ENCODE data around the gene KEAP1. TPM values are rescaled to one million over a fixed set of nuclear protein-coding genes. Genes with fewer than 3 reads are reported as not detected.
"Not testable (repeated sequence)": the region's sequence is repeated elsewhere in the genome, so short reads cannot be mapped to it uniquely, and the experiment has no call there.

KEAP1 gene
- total RNA-seq, 4 donors from 2014 or later, result 95.4 to 99.9 (median 97.8) TPM

GRCh38 chr19:10544242-10544752, 41.1 kb upstream of the KEAP1 start:
- Histone ChIP-seq H3K27ac (peak overlapping the region; percentile 81 to 85 (median 83)), H3K9me3 (no peaks in the 10 kb centered on the region), H3K36me3 (peaks cover 15 to 22% of the 10 kb centered on the region in 2 donors), H3K27me3 (no peaks in the 10 kb centered on the region), H3K4me1 (peaks cover 12 to 14% of the 10 kb centered on the region in 2 donors), H3K4me3 (replicated peaks in 1 of 3) (peak overlapping the region; percentile 91 to 94 (median 92))
- WGBS, 2 donors, result 9 to 23% methylated on average over 4 to 21 of the region's 22 CpGs
- TF ChIP-seq CTCF (IDR thresholded peaks at IDR 0.05) (no peak), POLR2A (IDR thresholded peaks at IDR 0.05) (no peak)
- DNase-seq, result peak; percentile 69
- intact Hi-C loops (cut with DNase I), result no loop called here

GRCh38 chr19:10543420-10544241, 40.5 kb upstream of the KEAP1 start, which contains the start of gene ATG4D:
Gene ATG4D (plus strand): TSS chr19:10543904. CDS start chr19:10544091, 187 bp downstream.
- Histone ChIP-seq H3K4me1 (peaks cover 12 to 14% of the 10 kb centered on the region in 2 donors), H3K27ac (peak within 1 kb of the TSS; percentile 81 to 85 (median 83)), H3K36me3 (peaks cover 10 to 15% of the 10 kb centered on the region in 2 donors), H3K9me3 (no peaks in the 10 kb centered on the region), H3K4me3 (replicated peaks in 1 of 3) (peak within 1 kb of the TSS; percentile 91 to 94 (median 92)), H3K27me3 (no peaks in the 10 kb centered on the region)
- DNase-seq, result peak; percentile 95
- WGBS, 2 donors, result 2% methylated on average over 6 to 23 of the region's 79 CpGs
- intact Hi-C loops (cut with DNase I), result no loop called here
- TF ChIP-seq POLR2A (IDR thresholded peaks at IDR 0.05), result peak; percentile 30 to 78
- peak in 1 of 6 experiments; percentile 4 for TF ChIP-seq CTCF (IDR thresholded peaks at IDR 0.05)

GRCh38 chr19:10543059-10543419, 39.9 kb upstream of the KEAP1 start:
- peak overlapping the region in 1 of 3 donors; percentile 94 for H3K4me3 ChIP-seq (replicated peaks in 1 of 3)
- H3K36me3 ChIP-seq, result peaks cover 8 to 10% of the 10 kb centered on the region in 2 donors
- no peaks in the 10 kb centered on the region for H3K27me3 ChIP-seq
- H3K27ac ChIP-seq, result peak overlapping the region in 2 of 3 donors; percentile 81 to 85
- H3K9me3 ChIP-seq, result no peaks in the 10 kb centered on the region
- DNase-seq, result no peak
- 50 to 57% methylated on average over 8 of the region's 8 CpGs for WGBS, 2 donors
- H3K4me1 ChIP-seq, result peaks cover 12 to 14% of the 10 kb centered on the region in 2 donors
- intact Hi-C loops (cut with DNase I), result no loop called here
- no peak for TF ChIP-seq POLR2A (IDR thresholded peaks at IDR 0.05)
- TF ChIP-seq CTCF (IDR thresholded peaks at IDR 0.05), result no peak

- intact Hi-C loops (cut with DNase I); H3K27me3 ChIP-seq; DNase-seq; H3K4me3 ChIP-seq (replicated peaks in 1 of 3); H3K27ac ChIP-seq; H3K9me3 ChIP-seq; H3K4me1 ChIP-seq; H3K36me3 ChIP-seq: not testable (repeated sequence)
- 81 to 83% methylated on average over 8 to 9 of the region's 9 CpGs for WGBS, 2 donors
These were observed 35.9 kb upstream of the KEAP1 start for GRCh38 chr19:10539016-10539415.

GRCh38 chr19:10538204-10538983, 35.2 kb upstream of the KEAP1 start:
- TF ChIP-seq CTCF (IDR thresholded peaks at IDR 0.05) (no peak), POLR2A (IDR thresholded peaks at IDR 0.05) (no peak)
- H3K27me3 ChIP-seq, result no peaks in the 10 kb centered on the region
- intact Hi-C loops (cut with DNase I), result no loop called here
- peaks cover 0 to 3% of the 10 kb centered on the region in 2 donors for H3K4me1 ChIP-seq
- H3K4me3 ChIP-seq (replicated peaks in 1 of 3), result no peak overlapping the region
- WGBS, 2 donors, result 73 to 80% methylated on average over 20 of the region's 20 CpGs
- H3K36me3 ChIP-seq, result no peaks in the 10 kb centered on the region
- no peak overlapping the region for H3K27ac ChIP-seq
- DNase-seq, result no peak
- no peaks in the 10 kb centered on the region for H3K9me3 ChIP-seq

Data from thyroid gland (tissue), 4 donors.